Suprapubic skin (tissue), 4 donors: Measurements from ENCODE around the gene PSMC6.

Experiments used
- CTCF ChIP-seq, 2 donors: fragments of 200-600 bp in 1 of 2; fragments of 450-650 bp in 1 of 2; sonication (generic) in 1 of 2; IDR thresholded peaks; one replicate each; pipeline ENCODE4 v1.5.1; 2016 to 2019; ENCODE audit warnings: antibody characterized with exemption in 2 of 2, mild to moderate bottlenecking in 1 of 2, moderate library complexity in 1 of 2
- EP300 ChIP-seq: sonication (generic); formaldehyde crosslinking; IDR thresholded peaks from one replicate; pipeline ENCODE4 v1.6.1; 2017; ENCODE audit warnings: antibody characterized with exemption
- POLR2AphosphoS5 ChIP-seq, 3 donors: sonication (generic); formaldehyde crosslinking; IDR thresholded peaks; one replicate each; pipeline ENCODE4 v1.6.1; 2017; ENCODE audit warnings: antibody characterized with exemption in 3 of 3

- TF ChIP-seq POLR2AphosphoS5 (IDR thresholded peaks at IDR 0.05), result no peak
- TF ChIP-seq CTCF (IDR thresholded peaks at IDR 0.05), result no peak
- TF ChIP-seq EP300, result no peak
Measured at GRCh38 chr14:52692248-52692962, 14.6 kb upstream of the PSMC6 start.
